K562 (cell line): Measurements from ENCODE around the gene PPP2R5A. TPM values are rescaled to one million over a fixed set of nuclear protein-coding genes. Genes with fewer than 3 reads are reported as not detected.
A peak's percentile ranks its signal among the peaks of the same experiment; 100 is the strongest.

ENCODE experiments used
- ARID4B ChIP-seq: sonication (generic); formaldehyde crosslinking; IDR thresholded peaks from 2 replicates; pipeline ENCODE4 v1.8.0; 2022; ENCODE audit warnings: mild to moderate bottlenecking, missing genetic modification reagents
- ARNT ChIP-seq, 2 experiments: fragments of 450-650 bp; IDR thresholded peaks; 2 replicates each; pipeline ENCODE4 v1.6.1; 2016; ENCODE audit warnings: mild to moderate bottlenecking in 1 of 2
- ATF7 ChIP-seq: fragments of 450-650 bp; IDR thresholded peaks from 2 replicates; pipeline ENCODE4 v1.7.1; 2014; ENCODE audit warnings: mild to moderate bottlenecking, moderate library complexity
- BDP1 ChIP-seq: IDR thresholded peaks from 3 replicates; pipeline ENCODE4 v1.6.1; 2011; ENCODE audit not compliant: insufficient read length, insufficient read depth
- CHD1 ChIP-seq: fragments of 200-600 bp; sonication (generic); IDR thresholded peaks from one replicate; pipeline ENCODE4 v1.6.1; 2012; ENCODE audit warnings: mild to moderate bottlenecking, moderate library complexity, low read length, inconsistent platforms
- DDX20 ChIP-seq: fragments of 450-650 bp; IDR thresholded peaks from 2 replicates; pipeline ENCODE4 v1.6.1; 2016; ENCODE audit warnings: missing genetic modification characterization, low read depth, mild to moderate bottlenecking, missing compliant biosample characterization, moderate library complexity
- HIVEP1 ChIP-seq: fragments of 250-450 bp; sonication (Bioruptor Pico); IDR thresholded peaks from 2 replicates; pipeline ENCODE4 v1.4.0; 2020; ENCODE audit warnings: mild to moderate bottlenecking
- ILK ChIP-seq: fragments of 450-650 bp; IDR thresholded peaks from 2 replicates; pipeline ENCODE4 v1.6.1; 2016; ENCODE audit warnings: missing genetic modification characterization, low read depth, mild to moderate bottlenecking, missing compliant biosample characterization, moderate library complexity, borderline replicate concordance
- KDM4B ChIP-seq, 2 experiments: fragments of 450-650 bp in 1 of 2; sonication (generic) in 1 of 2; IDR thresholded peaks; 2 replicates each; pipeline ENCODE4 v1.6.1; 2016 to 2017; ENCODE audit warnings: borderline replicate concordance in 2 of 2, antibody characterized with exemption in 1 of 2, low read depth in 1 of 2, mild to moderate bottlenecking in 1 of 2
- MAX ChIP-seq: sonication (generic); formaldehyde crosslinking; IDR thresholded peaks from 2 replicates; pipeline ENCODE4 v1.9.0; 2022; ENCODE audit warnings: mild to moderate bottlenecking, missing genetic modification reagents
- MCM2 ChIP-seq: fragments of 450-650 bp; IDR thresholded peaks from 2 replicates; pipeline ENCODE4 v1.6.1; 2017; ENCODE audit warnings: low read depth, mild to moderate bottlenecking
- MTA3 ChIP-seq: fragments of 450-650 bp; formaldehyde crosslinking; IDR thresholded peaks from 2 replicates; pipeline ENCODE4 v1.6.1; 2017; ENCODE audit warnings: mild to moderate bottlenecking, borderline replicate concordance
- MYBL2 ChIP-seq, 2 experiments: fragments of 450-650 bp in 1 of 2; sonication (generic) in 1 of 2; formaldehyde crosslinking in 1 of 2; IDR thresholded peaks; 2 replicates each; pipeline versions ENCODE4 v1.6.1 to v1.8.1; 2017 to 2022; ENCODE audit warnings: borderline replicate concordance in 1 of 2, inconsistent platforms in 1 of 2, low read depth in 1 of 2, mild to moderate bottlenecking in 1 of 2, missing genetic modification reagents in 1 of 2, moderate library complexity in 1 of 2
- MYC ChIP-seq, 2 experiments: fragments of 250-450 bp in 1 of 2; sonication (Bioruptor Pico) in 1 of 2; IDR thresholded peaks; 2 replicates each; pipeline versions ENCODE4 v1.5.1 to v1.6.1; 2012 to 2021; ENCODE audit warnings: low read depth in 2 of 2, borderline replicate concordance in 1 of 2, improper control_type of control experiment in 1 of 2, low read length in 1 of 2, mild to moderate bottlenecking in 1 of 2, moderate library complexity in 1 of 2
- ZBTB49 ChIP-seq: sonication (generic); formaldehyde crosslinking; IDR thresholded peaks from 2 replicates; pipeline ENCODE4 v1.8.0; 2022; ENCODE audit warnings: missing genetic modification reagents, mild to moderate bottlenecking, borderline replicate concordance
- ZNF280A ChIP-seq: fragments of 450-650 bp; IDR thresholded peaks from 2 replicates; pipeline ENCODE4 v1.6.1; 2018; ENCODE audit warnings: mild to moderate bottlenecking, low read depth; ENCODE audit not compliant: partially characterized antibody
- ZNF354B ChIP-seq: fragments of 250-450 bp; sonication (Bioruptor Pico); IDR thresholded peaks from 2 replicates; pipeline ENCODE4 v1.4.0; 2020
- ZNF511 ChIP-seq: sonication (generic); formaldehyde crosslinking; IDR thresholded peaks from 2 replicates; pipeline ENCODE4 v1.8.0; 2022; ENCODE audit warnings: mild to moderate bottlenecking, missing genetic modification reagents
- polyA plus RNA-seq, 8 experiments: library from polyadenylated mRNA; depleted of rRNA in 4 of 8; stranded (reverse) in 5 of 8; unstranded in 3 of 8; fragments of >200 nt; fragmentation: Nextera tagmentation in 2 of 8; fragmentation: Illumina TruSeq in 1 of 8; extraction: Ambion mirVana in 2 of 8; extraction: Trizol in 1 of 8; gene quantifications; 2 replicates each; pipeline versions ENCODE4 v1.2.1 to v1.2.3, GENCODE V29; 2011 to 2014; ENCODE audit warnings: inconsistent platforms in 1 of 8, missing spikeins in 1 of 8
- total RNA-seq, 7 experiments: library from RNA; depleted of rRNA in 6 of 7; stranded (reverse); fragments of >200 nt in 6 of 7; fragmentation: Illumina TruSeq in 2 of 7; extraction: Trizol in 2 of 7; gene quantifications; 2 replicates each; pipeline versions ENCODE4 v1.2.1 to v1.2.3, GENCODE V29; 2011 to 2021; ENCODE audit warnings: low replicate concordance in 1 of 7

Gene PPP2R5A
- total and polyA plus RNA-seq, 9 of the 15 experiments (the other 6 are each of a cell fraction or from before 2014, with no cell fraction given), result 26.9 to 106 (median 64.3) TPM

DNA sequence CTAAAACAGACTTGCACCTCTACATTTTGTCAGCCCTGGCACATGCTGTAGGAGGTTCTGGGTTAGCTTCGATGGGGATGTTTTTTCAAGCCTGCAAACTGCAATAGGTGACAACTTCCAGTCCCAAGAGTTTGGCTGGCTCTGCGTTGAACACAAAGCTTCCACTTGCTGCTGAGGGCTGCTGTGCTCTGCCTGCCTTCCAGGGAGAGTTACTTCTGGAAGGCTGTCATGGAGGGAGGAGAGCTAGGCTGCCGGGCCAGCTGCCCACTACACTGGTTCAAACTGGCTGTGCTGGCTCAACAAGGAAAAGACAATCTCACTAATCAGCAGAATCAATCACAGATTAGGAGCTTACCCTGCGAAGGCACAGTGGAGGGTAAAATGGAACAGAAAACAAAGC, 46.7 kb upstream of the PPP2R5A start (continued):
- TF ChIP-seq ILK (tag) (no peak), ZNF511 (no peak), ATF7 (no peak), DDX20 (tag) (no peak), ARNT (IDR thresholded peaks at IDR 0.05) (no peak), CHD1 (no peak), MCM2 (no peak), MYBL2 (IDR thresholded peaks at IDR 0.05; ENCODE audit: low read depth) (no peak), MYBL2 (CRISPR knock-in tag; IDR thresholded peaks at IDR 0.05; ENCODE audit: borderline replicate concordance) (no peak), ZNF280A (no peak), MAX (CRISPR knock-in tag) (0 out of 2 replicates have a peak, but pooled peaks have one; percentile 20), ARID4B (CRISPR knock-in tag) (no peak), MTA3 (no peak), ZBTB49 (CRISPR knock-in tag) (no peak), KDM4B (IDR thresholded peaks at IDR 0.05; ENCODE audit: borderline replicate concordance in 2 of 2, low read depth in 1 of 2) (no peak), ZNF354B (CRISPR knock-in tag) (no peak), HIVEP1 (CRISPR knock-in tag) (0 out of 2 replicates have a peak, but pooled peaks have one; percentile 29), BDP1 (no peak), MYC (IDR thresholded peaks at IDR 0.05; ENCODE audit: low read depth, low read length) (no peak), MYC (CRISPR knock-in tag; IDR thresholded peaks at IDR 0.05; ENCODE audit: borderline replicate concordance, low read depth) (no peak)
